Measurements from ENCODE around the gene MITF. TPM values are rescaled to one million over a fixed set of nuclear protein-coding genes. Genes with fewer than 3 reads are reported as not detected.
A peak's percentile ranks its signal among the peaks of the same experiment; 100 is the strongest.

The MITF gene
- total and polyA plus RNA-seq, 2 of the 4 experiments (the other 2 are of a cell fraction) = 6.5 to 16.7 TPM

GRCh38 chr3:69770219-69770618 is 31.0 kb downstream of the MITF start:
- Histone ChIP-seq H3K27ac (ENCODE audit: insufficient read depth, low read length) (no peak overlapping the region), H3K4me3 (ENCODE audit: insufficient read depth, low read depth, low read length) (no peak overlapping the region), H3K36me3 (ENCODE audit: control insufficient read depth, insufficient read depth, low read length) (no peaks in the 10 kb centered on the region), H4K91ac (ENCODE audit: insufficient read depth, low read depth, low read length) (peak overlapping the region; percentile 59), H3K14ac (replicated peaks; ENCODE audit: low read depth, low read length) (peak overlapping the region; percentile 12; the same call in 1 of the 2 replicates), H3K4me2 (ENCODE audit: low read depth, low read length) (no peak overlapping the region), H4K8ac (ENCODE audit: low read depth in 2 of 2, low read length in 2 of 2) (peak overlapping the region in 1 of 2 experiments; percentile 56; a peak in 2 of 4 replicates), H2BK20ac (ENCODE audit: low read depth, low read length) (peak overlapping the region; percentile 28; the same call in 1 of the 2 replicates), H2AFZ (replicated peaks; ENCODE audit: low read length, poor library complexity) (no peak overlapping the region), H3K4me1 (ENCODE audit: control insufficient read depth, insufficient read depth, low read length) (peaks cover 21% of the 10 kb centered on the region), H2BK5ac (ENCODE audit: low read depth, low read length, poor library complexity, severe bottlenecking) (peak overlapping the region; percentile 59), H2BK120ac (ENCODE audit: low read depth, low read length) (peak overlapping the region; percentile 64; the same call in 1 of the 2 replicates), H4K5ac (ENCODE audit: low read depth, low read length) (peak overlapping the region; percentile 8; the same call in 1 of the 2 replicates), H3K79me1 (ENCODE audit: low read depth in 1 of 2, low read length in 2 of 2) (peaks cover 25 to 57% of the 10 kb centered on the region in 2 experiments), H3K9me3 (ENCODE audit: control insufficient read depth, insufficient read depth, low read length) (no peaks in the 10 kb centered on the region), H2AK9ac (replicated peaks; ENCODE audit: low read depth, low read length, poor library complexity) (no peak overlapping the region), H3K18ac (ENCODE audit: low read depth, low read length) (peak overlapping the region; percentile 69; the same call in 1 of the 2 replicates), H2BK15ac (ENCODE audit: low read depth, low read length) (peak overlapping the region; percentile 60; the same call in 1 of the 3 replicates), H4K20me1 (ENCODE audit: insufficient read depth, low read length) (no peaks in the 10 kb centered on the region), H3K9me1 (ENCODE audit: insufficient read depth, low read length) (peaks cover 13% of the 10 kb centered on the region), H3K4ac (ENCODE audit: low read depth, low read length) (peak overlapping the region; percentile 51; the same call in 1 of the 2 replicates), H3K9ac (ENCODE audit: low read depth, low read length) (no peak overlapping the region), H3K23ac (ENCODE audit: low read depth, low read length) (peak overlapping the region; percentile 35; the same call in 1 of the 2 replicates), H2AK5ac (ENCODE audit: low read depth, low read length) (no peak overlapping the region), H3K27me3 (ENCODE audit: control insufficient read depth, insufficient read depth, low read length) (no peaks in the 10 kb centered on the region), H3K56ac (ENCODE audit: extremely low read depth, insufficient read depth, low read length) (0 out of 2 replicates have a peak overlapping the region, but pooled peaks have one; percentile 58)
- intact Hi-C loops (cut with micrococcal nuclease) = no loop called here
- DNase-seq = peak; percentile 34
- no peak for ATAC-seq (ENCODE audit: low read depth)
- in situ Hi-C loops (cut with MboI; ENCODE audit: low sequenced_read_pairs) = no loop called here
- dilution Hi-C loops (cut with HindIII; ENCODE audit: low sequenced_read_pairs, unreplicated experiment) = no loop called here
- CTCF ChIA-PET = no interaction called here
- TF ChIP-seq FOS (IDR thresholded peaks at IDR 0.05; ENCODE audit: low read depth, low read length) = no peak
- POLR2A ChIA-PET (ENCODE audit: unreplicated experiment) = no interaction called here
- no TSS peak for BruUV-seq (replicated peaks)

Data from IMR-90 (cell line).